Stimulated activated CD4-positive, alpha-beta T cell treated with anti-CD3 and anti-CD28 coated beads, TNF-alpha, amount 100 ng/mL, for 4 hours (primary cell): ENCODE results near the gene IFI27L1.

ENCODE experiments used
- DNase-seq, 3 experiments: peaks; one replicate each; pipeline ENCODE4 v3.0.0-alpha.2; 2020; ENCODE audit warnings: low read depth in 3 of 3

Gene IFI27L1

GRCh38 chr14:94113908-94114588, 32.9 kb downstream of the IFI27L1 start:
- DNase-seq: no peak

GRCh38 chr14:94114589-94115057, 33.5 kb downstream of the IFI27L1 start:
- no peak for DNase-seq

- no peak for DNase-seq
Observed at GRCh38 chr14:94115058-94115591, 34.0 kb downstream of the IFI27L1 start.

- DNase-seq: no peak
Observed at GRCh38 chr14:94115631-94116030, 34.5 kb downstream of the IFI27L1 start.

GRCh38 chr14:94116701-94117100, 35.6 kb downstream of the IFI27L1 start:
- no peak for DNase-seq

- no peak for DNase-seq
Observed at GRCh38 chr14:94117856-94118255, 36.7 kb downstream of the IFI27L1 start.

- DNase-seq: no peak
Observed at GRCh38 chr14:94119071-94119470, 38.0 kb downstream of the IFI27L1 start.

- no peak for DNase-seq
Observed at GRCh38 chr14:94120667-94121340, 39.7 kb downstream of the IFI27L1 start.

- DNase-seq: no peak
Observed at GRCh38 chr14:94121485-94121884, 40.4 kb downstream of the IFI27L1 start.

- no peak for DNase-seq
Observed at GRCh38 chr14:94122438-94122837, 41.3 kb downstream of the IFI27L1 start.

GRCh38 chr14:94123296-94123695, 42.2 kb downstream of the IFI27L1 start:
- DNase-seq: no peak

GRCh38 chr14:94123868-94124267, 42.8 kb downstream of the IFI27L1 start:
- no peak for DNase-seq

- DNase-seq: no peak
Observed at GRCh38 chr14:94124582-94125377, 43.7 kb downstream of the IFI27L1 start.

GRCh38 chr14:94125659-94126418, 44.7 kb downstream of the IFI27L1 start:
- DNase-seq: no peak

GRCh38 chr14:94126419-94126677, 45.2 kb downstream of the IFI27L1 start:
- no peak for DNase-seq

- no peak for DNase-seq
Observed at GRCh38 chr14:94126800-94127199, 45.7 kb downstream of the IFI27L1 start.

- DNase-seq: no peak
Observed at GRCh38 chr14:94127330-94127729, 46.2 kb downstream of the IFI27L1 start.

- no peak for DNase-seq
Observed at GRCh38 chr14:94128216-94128839, 47.2 kb downstream of the IFI27L1 start.

GRCh38 chr14:94129111-94129757, 48.1 kb downstream of the IFI27L1 start, which contains the start of gene IFI27L2:
TSS of gene IFI27L2 (minus strand) at chr14:94129604. CDS start at chr14:94129564, 40 bp downstream.
- peak; percentile 27 to 39 (median 30) for DNase-seq

- DNase-seq: no peak
Observed at GRCh38 chr14:94129758-94130414, 48.8 kb downstream of the IFI27L1 start.
